ENCODE measurements around the gene IMPDH1. TPM values are rescaled to one million over a fixed set of nuclear protein-coding genes. Genes with fewer than 3 reads are reported as not detected.

The IMPDH1 gene
- total and polyA plus RNA-seq, 4 donors: 2.4 to 11.1 (median 5.2) TPM

DNA sequence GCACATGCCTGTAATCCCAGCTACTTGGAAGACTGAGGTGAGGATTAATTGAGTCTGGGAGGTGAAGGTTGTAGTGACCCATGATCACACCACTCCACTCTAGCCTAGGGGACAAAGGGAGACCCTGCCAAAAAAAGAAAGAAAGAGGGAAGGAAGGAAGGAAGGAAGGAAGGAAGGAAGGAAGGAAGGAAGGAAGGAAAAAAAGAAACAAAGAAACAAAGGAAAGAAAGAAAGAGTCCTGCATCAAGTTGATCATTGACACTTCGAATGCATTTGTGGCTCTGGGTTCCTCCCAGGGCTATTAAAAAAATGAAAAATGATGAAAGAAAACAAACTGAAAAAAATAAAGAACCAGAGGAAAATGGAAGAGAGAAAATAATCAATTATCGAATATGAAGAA is 44.4 kb downstream of the IMPDH1 start:
- H3K9me3 ChIP-seq (ENCODE audit: control insufficient read depth in 4 of 4, low read length in 3 of 4): no peaks in the 10 kb centered on the region
- no peak for DNase-seq (ENCODE audit: low spot score)
- H3K36me3 ChIP-seq (ENCODE audit: control insufficient read depth in 4 of 4, insufficient read depth in 3 of 4, low read depth in 1 of 4, low read length in 3 of 4): no peaks in the 10 kb centered on the region
- no peak overlapping the region for H3K27ac ChIP-seq (ENCODE audit: low read depth in 1 of 2, low read length in 2 of 2)
- H3K9ac ChIP-seq (ENCODE audit: low read depth in 1 of 2, low read length in 2 of 2): no peak overlapping the region
- 82% methylated on average over 2 of the region's 2 CpGs for WGBS
- H3K27me3 ChIP-seq (ENCODE audit: control insufficient read depth in 4 of 4, insufficient read depth in 4 of 4, low read length in 3 of 4): no peaks in the 10 kb centered on the region
- peaks cover 7 to 15% (median 10%) of the 10 kb centered on the region in 4 donors for H3K4me1 ChIP-seq (ENCODE audit: control insufficient read depth in 4 of 4, insufficient read depth in 4 of 4, low read length in 3 of 4)
- TF ChIP-seq RXRA (IDR thresholded peaks at IDR 0.05) (no peak), TAF1 (conservative IDR thresholded peaks at IDR 0.05) (no peak), NR2F2 (IDR thresholded peaks at IDR 0.05) (no peak)
- TF ChIP-seq, protein P1, sequence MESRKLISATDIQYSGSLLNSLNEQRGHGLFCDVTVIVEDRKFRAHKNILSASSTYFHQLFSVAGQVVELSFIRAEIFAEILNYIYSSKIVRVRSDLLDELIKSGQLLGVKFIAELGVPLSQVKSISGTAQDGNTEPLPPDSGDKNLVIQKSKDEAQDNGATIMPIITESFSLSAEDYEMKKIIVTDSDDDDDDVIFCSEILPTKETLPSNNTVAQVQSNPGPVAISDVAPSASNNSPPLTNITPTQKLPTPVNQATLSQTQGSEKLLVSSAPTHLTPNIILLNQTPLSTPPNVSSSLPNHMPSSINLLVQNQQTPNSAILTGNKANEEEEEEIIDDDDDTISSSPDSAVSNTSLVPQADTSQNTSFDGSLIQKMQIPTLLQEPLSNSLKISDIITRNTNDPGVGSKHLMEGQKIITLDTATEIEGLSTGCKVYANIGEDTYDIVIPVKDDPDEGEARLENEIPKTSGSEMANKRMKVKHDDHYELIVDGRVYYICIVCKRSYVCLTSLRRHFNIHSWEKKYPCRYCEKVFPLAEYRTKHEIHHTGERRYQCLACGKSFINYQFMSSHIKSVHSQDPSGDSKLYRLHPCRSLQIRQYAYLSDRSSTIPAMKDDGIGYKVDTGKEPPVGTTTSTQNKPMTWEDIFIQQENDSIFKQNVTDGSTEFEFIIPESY (IDR thresholded peaks at IDR 0.05): no peak
- TF ChIP-seq, protein P2, sequence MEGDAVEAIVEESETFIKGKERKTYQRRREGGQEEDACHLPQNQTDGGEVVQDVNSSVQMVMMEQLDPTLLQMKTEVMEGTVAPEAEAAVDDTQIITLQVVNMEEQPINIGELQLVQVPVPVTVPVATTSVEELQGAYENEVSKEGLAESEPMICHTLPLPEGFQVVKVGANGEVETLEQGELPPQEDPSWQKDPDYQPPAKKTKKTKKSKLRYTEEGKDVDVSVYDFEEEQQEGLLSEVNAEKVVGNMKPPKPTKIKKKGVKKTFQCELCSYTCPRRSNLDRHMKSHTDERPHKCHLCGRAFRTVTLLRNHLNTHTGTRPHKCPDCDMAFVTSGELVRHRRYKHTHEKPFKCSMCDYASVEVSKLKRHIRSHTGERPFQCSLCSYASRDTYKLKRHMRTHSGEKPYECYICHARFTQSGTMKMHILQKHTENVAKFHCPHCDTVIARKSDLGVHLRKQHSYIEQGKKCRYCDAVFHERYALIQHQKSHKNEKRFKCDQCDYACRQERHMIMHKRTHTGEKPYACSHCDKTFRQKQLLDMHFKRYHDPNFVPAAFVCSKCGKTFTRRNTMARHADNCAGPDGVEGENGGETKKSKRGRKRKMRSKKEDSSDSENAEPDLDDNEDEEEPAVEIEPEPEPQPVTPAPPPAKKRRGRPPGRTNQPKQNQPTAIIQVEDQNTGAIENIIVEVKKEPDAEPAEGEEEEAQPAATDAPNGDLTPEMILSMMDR (IDR thresholded peaks at IDR 0.05; ENCODE audit: low read depth, low read length, missing input control): no peak
- TF ChIP-seq, protein P3, sequence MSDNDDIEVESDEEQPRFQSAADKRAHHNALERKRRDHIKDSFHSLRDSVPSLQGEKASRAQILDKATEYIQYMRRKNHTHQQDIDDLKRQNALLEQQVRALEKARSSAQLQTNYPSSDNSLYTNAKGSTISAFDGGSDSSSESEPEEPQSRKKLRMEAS (IDR thresholded peaks at IDR 0.05): no peak
- TF ChIP-seq, protein P4, sequence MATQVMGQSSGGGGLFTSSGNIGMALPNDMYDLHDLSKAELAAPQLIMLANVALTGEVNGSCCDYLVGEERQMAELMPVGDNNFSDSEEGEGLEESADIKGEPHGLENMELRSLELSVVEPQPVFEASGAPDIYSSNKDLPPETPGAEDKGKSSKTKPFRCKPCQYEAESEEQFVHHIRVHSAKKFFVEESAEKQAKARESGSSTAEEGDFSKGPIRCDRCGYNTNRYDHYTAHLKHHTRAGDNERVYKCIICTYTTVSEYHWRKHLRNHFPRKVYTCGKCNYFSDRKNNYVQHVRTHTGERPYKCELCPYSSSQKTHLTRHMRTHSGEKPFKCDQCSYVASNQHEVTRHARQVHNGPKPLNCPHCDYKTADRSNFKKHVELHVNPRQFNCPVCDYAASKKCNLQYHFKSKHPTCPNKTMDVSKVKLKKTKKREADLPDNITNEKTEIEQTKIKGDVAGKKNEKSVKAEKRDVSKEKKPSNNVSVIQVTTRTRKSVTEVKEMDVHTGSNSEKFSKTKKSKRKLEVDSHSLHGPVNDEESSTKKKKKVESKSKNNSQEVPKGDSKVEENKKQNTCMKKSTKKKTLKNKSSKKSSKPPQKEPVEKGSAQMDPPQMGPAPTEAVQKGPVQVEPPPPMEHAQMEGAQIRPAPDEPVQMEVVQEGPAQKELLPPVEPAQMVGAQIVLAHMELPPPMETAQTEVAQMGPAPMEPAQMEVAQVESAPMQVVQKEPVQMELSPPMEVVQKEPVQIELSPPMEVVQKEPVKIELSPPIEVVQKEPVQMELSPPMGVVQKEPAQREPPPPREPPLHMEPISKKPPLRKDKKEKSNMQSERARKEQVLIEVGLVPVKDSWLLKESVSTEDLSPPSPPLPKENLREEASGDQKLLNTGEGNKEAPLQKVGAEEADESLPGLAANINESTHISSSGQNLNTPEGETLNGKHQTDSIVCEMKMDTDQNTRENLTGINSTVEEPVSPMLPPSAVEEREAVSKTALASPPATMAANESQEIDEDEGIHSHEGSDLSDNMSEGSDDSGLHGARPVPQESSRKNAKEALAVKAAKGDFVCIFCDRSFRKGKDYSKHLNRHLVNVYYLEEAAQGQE (IDR thresholded peaks at IDR 0.05): no peak
- H3K4me3 ChIP-seq (ENCODE audit: low read depth in 1 of 3, low read length in 3 of 3): no peak overlapping the region

DNA sequence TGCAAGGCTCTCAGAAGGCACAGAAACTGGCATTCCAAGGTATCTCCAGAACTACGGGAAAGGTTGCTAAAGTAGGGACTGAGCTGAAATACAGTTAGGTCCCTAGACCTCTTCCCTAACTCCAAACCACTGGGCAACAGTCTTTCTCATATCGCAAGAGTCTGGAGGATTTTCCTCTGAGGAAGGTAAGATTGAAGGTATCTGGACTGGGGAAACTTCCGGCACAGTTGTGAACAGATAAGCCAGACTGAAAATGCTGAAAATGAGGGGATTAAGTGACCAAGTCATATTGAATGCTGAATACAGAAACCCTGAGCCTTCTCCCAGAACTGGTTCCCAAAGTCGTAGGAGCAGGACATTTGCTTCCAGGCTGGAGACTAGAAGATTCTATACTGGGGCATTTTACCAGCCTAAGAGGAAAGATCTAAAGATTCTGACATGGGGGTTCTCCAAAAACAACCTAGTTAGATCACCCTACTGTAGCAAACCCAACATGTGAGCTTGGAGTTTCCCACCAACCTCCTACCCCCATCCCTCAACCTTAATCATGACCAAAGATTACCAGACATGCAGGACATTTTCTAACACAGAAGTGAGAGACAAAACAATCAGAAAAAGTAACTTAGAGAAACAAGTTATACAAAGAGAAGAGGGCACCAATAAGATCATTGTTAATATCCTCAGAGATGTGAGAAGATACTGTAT is 45.5 kb downstream of the IMPDH1 start:
- no peaks in the 10 kb centered on the region for H3K27me3 ChIP-seq (ENCODE audit: control insufficient read depth in 4 of 4, insufficient read depth in 4 of 4, low read length in 3 of 4)
- DNase-seq (ENCODE audit: low spot score): no peak
- 71% methylated on average over 4 of the region's 4 CpGs for WGBS
- H3K36me3 ChIP-seq (ENCODE audit: control insufficient read depth in 4 of 4, insufficient read depth in 3 of 4, low read depth in 1 of 4, low read length in 3 of 4): no peaks in the 10 kb centered on the region
- H3K27ac ChIP-seq (ENCODE audit: low read depth in 1 of 2, low read length in 2 of 2): no peak overlapping the region
- peaks cover 7 to 15% (median 10%) of the 10 kb centered on the region in 4 donors for H3K4me1 ChIP-seq (ENCODE audit: control insufficient read depth in 4 of 4, insufficient read depth in 4 of 4, low read length in 3 of 4)
- H3K9me3 ChIP-seq (ENCODE audit: control insufficient read depth in 4 of 4, low read length in 3 of 4): no peaks in the 10 kb centered on the region
- no peak overlapping the region for H3K9ac ChIP-seq (ENCODE audit: low read depth in 1 of 2, low read length in 2 of 2)
- TF ChIP-seq FOXA1 (IDR thresholded peaks at IDR 0.05): no peak
- TF ChIP-seq, protein P1 (IDR thresholded peaks at IDR 0.05): no peak
- TF ChIP-seq, protein P2 (IDR thresholded peaks at IDR 0.05; ENCODE audit: low read depth, low read length, missing input control): no peak
- TF ChIP-seq YY1 (IDR thresholded peaks at IDR 0.05): no peak
- TF ChIP-seq HNF4A (conservative IDR thresholded peaks at IDR 0.05): no peak
- no peak for TF ChIP-seq TAF1 (conservative IDR thresholded peaks at IDR 0.05)
- TF ChIP-seq EGR1 (IDR thresholded peaks at IDR 0.05; ENCODE audit: low read depth in 2 of 2): no peak
- TF ChIP-seq, protein P3 (IDR thresholded peaks at IDR 0.05): no peak
- no peak for TF ChIP-seq GABPA (IDR thresholded peaks at IDR 0.05 in 1 of 2, conservative IDR thresholded peaks at IDR 0.05 in 1 of 2)
- TF ChIP-seq HNF4G (IDR thresholded peaks at IDR 0.05): no peak
- TF ChIP-seq RAD21 (IDR thresholded peaks at IDR 0.05): no peak
- TF ChIP-seq, protein P5, sequence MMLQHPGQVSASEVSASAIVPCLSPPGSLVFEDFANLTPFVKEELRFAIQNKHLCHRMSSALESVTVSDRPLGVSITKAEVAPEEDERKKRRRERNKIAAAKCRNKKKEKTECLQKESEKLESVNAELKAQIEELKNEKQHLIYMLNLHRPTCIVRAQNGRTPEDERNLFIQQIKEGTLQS (IDR thresholded peaks at IDR 0.05): no peak
- TF ChIP-seq JUND (IDR thresholded peaks at IDR 0.05): no peak
- TF ChIP-seq FOXA2 (IDR thresholded peaks at IDR 0.05): no peak
- no peak for TF ChIP-seq SP1 (IDR thresholded peaks at IDR 0.05)
- no peak for TF ChIP-seq RXRA (IDR thresholded peaks at IDR 0.05)
- H3K4me3 ChIP-seq (ENCODE audit: low read depth in 1 of 3, low read length in 3 of 3): no peak overlapping the region
